Upper lobe of left lung (tissue), 6 donors: Measurements from ENCODE around the gene TUBGCP6. TPM values are rescaled to one million over a fixed set of nuclear protein-coding genes. Genes with fewer than 3 reads are reported as not detected.
A peak's percentile ranks its signal among the peaks of the same experiment; 100 is the strongest.
"Not testable (repeated sequence)": the region's sequence is repeated elsewhere in the genome, so short reads cannot be mapped to it uniquely, and the experiment has no call there.

Experiments used
- ATAC-seq, 2 donors: fragments of 200-7000 bp; cut with Tn5 transposase; one replicate each; pipeline ENCODE4 v1.9.1; 2022; ENCODE audit warnings: mild to moderate bottlenecking in 2 of 2, moderate library complexity in 2 of 2; ENCODE audit not compliant: low FRiP score in 2 of 2
- DNase-seq, 2 donors: peaks; one replicate each; pipeline ENCODE4 v3.0.0-alpha.2; 2019 to 2020
- H3K27ac ChIP-seq, 4 donors: fragments of 200-600 bp; sonication (generic); one replicate each; pipeline ENCODE4 v1.5.1; 2016 to 2019
- H3K27me3 ChIP-seq, 4 donors: fragments of 200-600 bp; sonication (generic); one replicate each; pipeline ENCODE4 v1.5.1; 2017 to 2019
- H3K36me3 ChIP-seq, 4 donors: fragments of 200-600 bp; sonication (generic); one replicate each; pipeline ENCODE4 v1.5.1; 2016 to 2019
- H3K4me1 ChIP-seq, 4 donors: fragments of 200-600 bp; sonication (generic); one replicate each; pipeline ENCODE4 v1.5.1; 2018 to 2019
- H3K4me3 ChIP-seq, 4 donors: fragments of 200-600 bp; sonication (generic); one replicate each; pipeline ENCODE4 v1.5.1; 2017 to 2019; ENCODE audit warnings: mild to moderate bottlenecking in 2 of 4, moderate library complexity in 1 of 4
- H3K9me3 ChIP-seq, 4 donors: fragments of 200-600 bp; sonication (generic); one replicate each; pipeline ENCODE4 v1.5.1; 2018 to 2019
- EP300 ChIP-seq, 4 donors: sonication (generic); formaldehyde crosslinking; IDR thresholded peaks; one replicate each; pipeline ENCODE4 v1.5.1; 2017; ENCODE audit warnings: antibody characterized with exemption in 4 of 4, control low read depth in 2 of 4
- POLR2A ChIP-seq, 4 donors: fragments of 450-650 bp; IDR thresholded peaks; one replicate each; pipeline ENCODE4 v1.5.1; 2016 to 2017; ENCODE audit warnings: antibody characterized with exemption in 4 of 4, mild to moderate bottlenecking in 2 of 4
- POLR2AphosphoS5 ChIP-seq, 2 donors: sonication (generic); formaldehyde crosslinking; IDR thresholded peaks; one replicate each; pipeline ENCODE4 v1.5.1; 2017; ENCODE audit warnings: antibody characterized with exemption in 2 of 2
- WGBS, 2 donors: methylation state at CpG; one replicate each; pipeline ENCODE4 v1.1.5; 2017 to 2018; 5-methylcytosine and 5-hydroxymethylcytosine counted together
- total RNA-seq, 6 donors: library from RNA; depleted of rRNA in 4 of 6; stranded (reverse); fragments of >200 nt in 4 of 6; gene quantifications; one replicate each; pipeline versions ENCODE4 v1.1.0 to v1.2.1, GENCODE V29; 2016 to 2021
- TF ChIP-seq, protein P1 (sequence below), 6 experiments: fragments of 450-650 bp in 4 of 6; fragments of 200-600 bp in 2 of 6; sonication (generic) in 2 of 6; IDR thresholded peaks; one replicate each; pipeline ENCODE4 v1.5.1; 2016 to 2019; ENCODE audit warnings: antibody characterized with exemption in 6 of 6
- donor health status: DM: no; HTN: no; CAD: no; lungs with moderate emphysema.
- donor health status: DM: no; HTN: yes; CAD: no; lungs with severe emphysema.

The TUBGCP6 gene
- total RNA-seq, 6 donors from 2014 or later = 43.2 to 216 (median 52.4) TPM

DNA sequence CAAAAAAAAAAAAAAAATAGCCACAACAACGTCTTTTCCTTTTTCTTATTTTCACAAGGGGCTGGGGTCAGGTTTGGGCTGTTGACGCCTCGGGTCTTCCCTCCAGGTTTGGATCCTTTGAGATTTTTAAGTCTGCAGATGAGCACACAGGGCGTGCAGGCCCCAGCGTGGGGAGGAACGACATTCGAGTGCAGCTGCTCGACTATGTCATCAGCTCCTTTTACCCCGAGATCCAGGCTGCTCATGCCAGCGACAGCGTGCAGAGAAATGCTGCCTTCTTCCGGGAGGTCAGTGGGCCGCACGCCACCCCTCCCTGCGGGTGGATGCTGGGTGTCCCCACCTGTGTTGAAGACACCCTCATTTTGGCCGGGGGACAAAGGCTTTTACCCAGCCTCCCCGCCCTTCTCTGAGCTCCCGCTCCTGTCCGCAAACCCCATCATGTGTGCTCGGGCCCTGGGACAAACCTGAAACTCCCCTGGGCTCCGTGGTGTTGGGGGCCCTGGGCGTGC, 36.3 kb downstream of the TUBGCP6 start:
- DNase-seq = peak in 1 of 2 donors; percentile 66
- peaks cover 7 to 69% (median 56%) of the 10 kb centered on the region in 4 donors for H3K36me3 ChIP-seq
- WGBS, 2 donors = 85 to 92% methylated on average over 12 to 22 of the region's 22 CpGs

DNA sequence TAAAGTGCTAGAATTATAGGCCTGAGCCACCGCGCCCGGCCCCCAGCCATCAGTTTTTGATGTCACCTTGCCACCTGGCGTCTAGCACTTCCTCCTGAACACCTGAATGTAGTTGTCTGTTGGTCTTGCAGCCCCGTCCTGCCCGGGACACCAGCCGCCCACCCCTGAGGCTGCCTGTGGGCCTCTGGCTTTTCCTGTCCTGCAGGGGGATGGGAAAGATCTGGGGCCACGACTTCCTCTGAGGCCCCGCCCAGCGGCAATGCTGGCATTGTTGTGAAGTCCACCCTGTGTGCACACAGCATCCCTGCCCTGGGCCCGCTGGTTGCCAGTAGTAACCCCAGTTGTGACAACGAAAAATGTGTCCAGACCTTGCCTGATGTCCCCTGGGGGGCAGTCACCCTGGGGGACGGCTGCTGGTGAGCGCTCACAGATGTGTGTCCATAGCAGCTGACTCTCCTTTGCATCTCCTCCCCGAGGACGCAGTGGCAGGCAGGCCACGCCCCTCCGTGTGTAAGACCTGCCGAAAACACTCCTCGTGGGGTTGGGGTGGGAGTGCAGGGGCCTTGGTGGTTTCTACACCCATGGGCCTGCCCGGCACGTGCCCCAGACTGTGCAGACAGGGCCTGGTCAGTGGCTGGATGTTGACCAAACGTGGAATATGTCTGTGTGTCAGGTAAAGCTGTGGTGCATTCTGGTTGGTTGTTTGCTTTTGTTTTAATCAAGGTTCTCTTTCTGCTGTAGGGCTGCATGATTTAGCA, 37.3 kb downstream of the TUBGCP6 start:
- H3K27ac ChIP-seq = no peak overlapping the region
- H3K36me3 ChIP-seq = peaks cover 7 to 64% (median 47%) of the 10 kb centered on the region in 4 donors
- DNase-seq (peak; percentile 20 to 67), ATAC-seq (no peak)
- TF ChIP-seq POLR2A (IDR thresholded peaks at IDR 0.05) (no peak), POLR2AphosphoS5 (IDR thresholded peaks at IDR 0.05) (no peak), EP300 (IDR thresholded peaks at IDR 0.05) (no peak)
- TF ChIP-seq, protein P1, sequence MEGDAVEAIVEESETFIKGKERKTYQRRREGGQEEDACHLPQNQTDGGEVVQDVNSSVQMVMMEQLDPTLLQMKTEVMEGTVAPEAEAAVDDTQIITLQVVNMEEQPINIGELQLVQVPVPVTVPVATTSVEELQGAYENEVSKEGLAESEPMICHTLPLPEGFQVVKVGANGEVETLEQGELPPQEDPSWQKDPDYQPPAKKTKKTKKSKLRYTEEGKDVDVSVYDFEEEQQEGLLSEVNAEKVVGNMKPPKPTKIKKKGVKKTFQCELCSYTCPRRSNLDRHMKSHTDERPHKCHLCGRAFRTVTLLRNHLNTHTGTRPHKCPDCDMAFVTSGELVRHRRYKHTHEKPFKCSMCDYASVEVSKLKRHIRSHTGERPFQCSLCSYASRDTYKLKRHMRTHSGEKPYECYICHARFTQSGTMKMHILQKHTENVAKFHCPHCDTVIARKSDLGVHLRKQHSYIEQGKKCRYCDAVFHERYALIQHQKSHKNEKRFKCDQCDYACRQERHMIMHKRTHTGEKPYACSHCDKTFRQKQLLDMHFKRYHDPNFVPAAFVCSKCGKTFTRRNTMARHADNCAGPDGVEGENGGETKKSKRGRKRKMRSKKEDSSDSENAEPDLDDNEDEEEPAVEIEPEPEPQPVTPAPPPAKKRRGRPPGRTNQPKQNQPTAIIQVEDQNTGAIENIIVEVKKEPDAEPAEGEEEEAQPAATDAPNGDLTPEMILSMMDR (IDR thresholded peaks at IDR 0.05) = peak in 1 of 6 experiments; percentile 9
- 60 to 68% methylated on average over 11 to 23 of the region's 23 CpGs for WGBS, 2 donors
- peaks cover 15 to 53% (median 21%) of the 10 kb centered on the region in 4 donors for H3K4me1 ChIP-seq
- no peaks in the 10 kb centered on the region for H3K27me3 ChIP-seq
- H3K4me3 ChIP-seq = no peak overlapping the region
- no peaks in the 10 kb centered on the region for H3K9me3 ChIP-seq

More for the DNA sequence above, 36.3 kb downstream of the TUBGCP6 start:
- Histone ChIP-seq H3K9me3 (no peaks in the 10 kb centered on the region), H3K4me3 (no peak overlapping the region), H3K27ac (no peak overlapping the region), H3K27me3 (no peaks in the 10 kb centered on the region), H3K4me1 (peaks cover 13 to 48% (median 19%) of the 10 kb centered on the region in 4 donors)
- TF ChIP-seq, protein P1 (IDR thresholded peaks at IDR 0.05) = no peak
- TF ChIP-seq POLR2A (IDR thresholded peaks at IDR 0.05) (no peak), EP300 (IDR thresholded peaks at IDR 0.05) (no peak), POLR2AphosphoS5 (IDR thresholded peaks at IDR 0.05) (no peak)
- ATAC-seq = no peak

DNA sequence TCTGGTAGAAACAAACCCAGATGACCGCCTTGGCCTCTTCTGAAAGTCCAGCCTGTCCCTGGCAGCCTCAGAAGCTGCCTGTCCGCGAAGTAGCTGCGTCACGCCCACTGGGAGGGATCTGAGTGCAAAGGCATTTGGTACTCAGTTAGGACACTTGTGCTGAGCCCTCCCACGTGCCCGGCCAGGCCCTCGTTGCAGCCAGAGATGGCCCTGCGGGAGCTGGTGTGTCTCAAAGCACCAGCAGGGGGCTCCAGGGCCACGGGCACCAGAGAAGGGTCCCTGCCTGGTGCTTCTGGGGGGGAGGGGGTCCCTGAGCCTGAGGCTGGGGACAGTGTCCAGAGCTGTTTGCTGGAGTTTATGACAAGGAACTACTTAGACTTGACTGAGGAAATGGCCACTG, 38.2 kb downstream of the TUBGCP6 start:
- Histone ChIP-seq H3K4me3 (no peak overlapping the region), H3K27ac (peak overlapping the region in 1 of 4 donors; percentile 21), H3K27me3 (no peaks in the 10 kb centered on the region), H3K9me3 (no peaks in the 10 kb centered on the region), H3K36me3 (peaks cover 7 to 55% (median 42%) of the 10 kb centered on the region in 4 donors), H3K4me1 (peaks cover 24 to 63% (median 30%) of the 10 kb centered on the region in 4 donors)
- peak; percentile 82 to 89 for DNase-seq
- TF ChIP-seq EP300 (IDR thresholded peaks at IDR 0.05) = no peak
- TF ChIP-seq, protein P1 (IDR thresholded peaks at IDR 0.05) = peak in 5 of 6 experiments; percentile 25 to 70 (median 41)
- ATAC-seq = peak; percentile 22 to 77
- 41% methylated on average over 10 of the region's 10 CpGs; no CpG with 5 or more reads in 1 of the 2 donors for WGBS, 2 donors

DNA sequence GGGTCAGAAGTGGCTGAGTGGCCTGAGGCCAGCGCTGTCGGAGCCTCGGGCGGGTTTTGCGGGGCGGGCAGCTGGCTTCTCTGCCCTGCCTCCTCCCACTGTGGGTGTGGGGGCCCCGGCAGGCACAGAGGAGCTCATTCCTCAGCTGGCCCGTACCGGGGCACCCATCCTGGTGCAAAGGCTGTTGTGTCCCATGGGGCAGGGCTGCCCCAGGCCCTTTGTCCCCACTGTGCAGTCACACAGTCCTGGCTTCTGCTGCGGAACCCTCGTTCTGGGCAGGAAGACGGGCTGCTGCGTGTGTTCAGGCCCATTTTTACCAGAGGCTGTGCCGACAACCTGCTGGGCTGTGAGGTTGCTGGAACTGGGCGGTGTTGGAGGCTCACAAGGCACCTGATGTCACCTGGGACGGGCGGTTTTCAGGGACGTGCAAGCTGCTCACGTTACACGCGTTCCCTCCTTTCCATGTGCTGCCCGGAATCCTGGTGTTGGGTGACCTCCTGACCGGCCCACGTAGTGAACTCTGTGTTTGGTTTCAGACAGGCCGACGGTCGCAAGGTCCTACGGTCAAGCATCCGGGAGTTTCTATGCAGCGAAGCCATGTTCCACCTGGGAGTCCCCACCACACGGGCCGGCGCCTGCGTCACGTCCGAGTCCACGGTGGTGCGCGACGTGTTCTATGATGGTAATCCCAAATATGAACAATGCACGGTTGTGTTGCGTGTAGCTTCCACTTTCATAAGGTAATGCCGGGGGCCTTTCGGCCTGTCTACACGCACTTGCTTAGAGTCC, 38.8 kb downstream of the TUBGCP6 start:
- ATAC-seq (no peak), DNase-seq (peak in 1 of 2 donors; percentile 71)
- Histone ChIP-seq H3K27me3 (no peaks in the 10 kb centered on the region), H3K4me3 (no peak overlapping the region), H3K36me3 (peaks cover 7 to 50% (median 38%) of the 10 kb centered on the region in 4 donors), H3K9me3 (no peaks in the 10 kb centered on the region), H3K4me1 (peaks cover 24 to 66% (median 31%) of the 10 kb centered on the region in 4 donors), H3K27ac (peak overlapping the region in 1 of 4 donors; percentile 21)
- TF ChIP-seq POLR2A (IDR thresholded peaks at IDR 0.05) (no peak), POLR2AphosphoS5 (IDR thresholded peaks at IDR 0.05) (no peak), EP300 (IDR thresholded peaks at IDR 0.05) (no peak)
- TF ChIP-seq, protein P1 (IDR thresholded peaks at IDR 0.05) = no peak
- WGBS, 2 donors = 92 to 96% methylated on average over 38 to 45 of the region's 45 CpGs

DNA sequence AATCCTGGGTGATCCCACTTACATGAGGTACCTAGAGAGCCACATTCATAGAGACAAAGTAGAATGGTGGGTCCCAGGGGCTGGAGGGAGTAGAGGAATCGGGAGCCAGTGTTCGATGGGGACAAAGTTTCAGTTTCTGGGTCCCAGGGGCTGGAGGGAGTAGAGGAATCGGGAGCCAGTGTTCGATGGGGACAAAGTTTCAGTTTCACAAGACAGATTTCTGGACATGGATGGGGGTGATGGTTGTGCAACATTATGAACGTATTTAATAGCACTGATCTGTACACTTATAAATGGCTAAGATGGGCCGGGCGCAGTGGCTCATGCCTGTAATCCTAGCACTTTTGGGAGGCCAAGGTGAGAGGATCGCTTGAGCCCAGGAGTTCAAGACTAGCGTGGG, 39.8 kb downstream of the TUBGCP6 start:
- Histone ChIP-seq H3K27ac (peak overlapping the region in 1 of 4 donors; percentile 13), H3K4me1 (peaks cover 25 to 65% (median 33%) of the 10 kb centered on the region in 4 donors), H3K36me3 (peaks cover 7 to 40% (median 29%) of the 10 kb centered on the region in 4 donors)
- DNase-seq, H3K27me3 ChIP-seq, H3K9me3 ChIP-seq, ATAC-seq, H3K4me3 ChIP-seq: not testable (repeated sequence)
- WGBS, 2 donors = 86% methylated on average over 9 of the region's 9 CpGs
